ENCODE results near the gene C1QTNF2.
"Not testable (repeated sequence)": the region's sequence is repeated elsewhere in the genome, so short reads cannot be mapped to it uniquely, and the experiment has no call there.

C1QTNF2 gene

DNA sequence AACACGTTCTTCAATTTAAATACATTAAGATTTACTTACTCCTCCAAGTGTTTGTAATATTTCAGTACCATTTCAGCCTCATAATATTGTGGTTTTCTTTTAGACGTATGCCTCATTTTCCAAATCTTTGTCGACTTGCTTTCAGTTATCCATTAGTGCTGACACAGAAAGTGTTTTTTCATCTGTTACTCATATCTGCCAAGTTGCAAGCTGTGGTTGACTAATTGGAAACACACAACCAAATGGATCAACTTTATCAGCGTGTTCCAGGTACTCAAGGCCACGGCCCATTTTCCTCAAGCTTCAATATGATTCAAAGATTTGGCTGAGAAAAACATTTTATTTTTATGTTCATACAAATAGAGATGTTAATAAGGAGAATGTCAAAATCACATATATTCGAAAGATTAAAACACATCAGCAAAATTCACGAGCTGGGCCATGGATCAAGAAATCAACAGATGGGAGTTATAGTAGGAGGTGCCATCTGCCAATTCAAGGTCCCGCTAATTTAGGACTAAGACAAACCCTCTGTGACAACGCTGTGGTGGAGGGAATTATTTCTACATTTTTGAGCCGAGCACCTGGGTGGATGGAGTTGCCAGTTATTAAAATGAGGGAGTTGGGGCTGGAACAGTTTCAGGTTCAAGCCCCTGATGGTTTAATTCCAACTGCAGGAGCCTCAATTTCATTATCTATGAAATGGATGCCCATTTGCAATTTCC, 30.9 kb downstream of the C1QTNF2 start:
- no peak for FAIRE-seq

DNA sequence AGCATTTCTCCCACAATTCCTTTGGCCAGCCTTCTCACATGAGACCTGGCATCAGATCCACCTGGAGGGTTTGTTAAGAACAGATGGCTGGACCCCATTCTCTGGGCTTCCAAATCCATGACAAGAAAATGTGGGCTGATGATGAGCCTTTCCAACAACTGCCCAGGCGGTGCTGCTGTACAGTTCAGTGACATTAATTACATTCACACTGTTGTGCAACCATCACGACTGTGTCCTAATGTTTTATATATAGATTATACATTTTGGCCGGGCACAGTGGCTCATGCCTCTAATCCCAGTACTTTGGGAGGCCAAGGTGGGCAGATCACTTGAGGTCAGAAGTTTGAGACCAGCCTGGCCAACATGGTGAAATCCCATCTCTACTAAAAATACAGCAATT, 35.7 kb downstream of the C1QTNF2 start:
- FAIRE-seq, result not testable (repeated sequence)

DNA sequence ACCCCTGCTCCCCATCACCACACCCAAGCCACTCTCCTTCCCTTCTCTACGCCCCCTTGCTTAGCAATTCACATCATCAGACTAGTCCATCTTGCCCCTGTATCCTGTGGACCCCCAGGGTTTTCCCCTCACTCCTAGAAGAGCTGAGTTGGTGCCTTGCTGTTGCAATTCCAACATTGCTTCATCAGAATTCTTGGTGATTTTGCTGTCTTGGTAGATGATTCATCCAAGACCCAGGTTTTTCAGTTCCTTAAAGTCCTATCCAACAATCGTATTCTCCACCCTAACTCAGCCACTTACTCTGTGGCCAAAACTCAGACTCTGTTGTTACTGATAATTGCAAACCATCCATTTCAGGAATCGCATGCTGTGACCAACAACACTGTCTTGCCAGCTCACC, 36.7 kb downstream of the C1QTNF2 start:
- no peak for FAIRE-seq

DNA sequence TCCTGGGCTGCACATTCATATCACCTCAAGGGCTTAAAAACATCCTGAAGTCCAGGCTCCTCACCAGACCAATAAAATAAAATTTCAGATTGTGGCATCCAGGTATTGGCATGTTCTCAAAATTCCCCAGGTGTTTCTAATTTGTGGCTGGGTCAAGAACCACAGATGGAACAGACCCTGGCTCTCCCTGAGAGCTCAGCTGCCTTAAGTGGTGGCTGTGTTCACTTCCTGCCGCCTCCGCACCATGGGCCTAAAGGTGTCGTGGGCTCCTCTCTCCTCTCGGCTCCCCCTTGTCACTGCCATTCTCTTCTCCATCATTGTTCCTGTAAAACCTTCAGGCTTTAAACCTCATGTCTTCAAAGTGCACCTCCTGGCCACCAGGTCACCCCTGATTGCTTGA, 40.2 kb downstream of the C1QTNF2 start:
- no peak for FAIRE-seq

DNA sequence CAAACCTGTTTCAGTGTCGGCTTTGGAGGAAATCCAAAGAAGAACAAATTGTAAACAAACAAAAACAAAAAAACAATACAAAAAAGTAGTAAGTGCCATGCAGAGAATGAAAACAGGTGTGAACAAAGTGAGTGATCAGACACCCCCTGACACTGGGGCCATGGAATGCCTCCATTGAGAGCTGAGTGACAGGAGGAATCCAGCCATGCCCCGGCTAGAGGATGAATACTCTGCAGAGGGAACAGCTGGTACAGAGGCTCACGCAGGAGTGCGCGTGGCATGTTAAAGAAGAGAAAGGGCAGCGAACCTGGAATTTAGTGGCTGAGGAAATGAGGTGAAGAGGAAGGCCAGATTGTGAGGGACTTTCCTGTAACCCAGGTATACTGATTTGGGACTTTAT, 42.6 kb downstream of the C1QTNF2 start:
- no peak for FAIRE-seq

DNA sequence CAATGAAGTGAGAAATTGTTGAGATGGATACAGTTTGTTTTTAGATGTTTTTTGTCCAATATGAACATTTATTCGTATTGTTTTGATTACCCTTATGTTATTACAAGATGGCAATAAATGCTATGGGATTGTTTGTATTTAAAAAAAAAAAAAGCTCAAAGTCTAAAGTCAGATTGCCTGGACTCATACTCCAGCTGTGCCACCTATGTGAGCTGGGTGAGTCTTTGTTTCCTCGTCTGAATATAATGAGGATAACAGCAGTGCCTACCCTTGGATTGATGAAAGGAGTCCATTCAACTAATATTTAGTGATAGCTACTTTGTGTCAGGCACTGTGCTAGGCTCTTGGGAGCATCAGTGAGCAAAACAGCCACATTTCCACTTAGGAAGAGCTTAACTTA, 43.4 kb downstream of the C1QTNF2 start:
- FAIRE-seq, result no peak

DNA sequence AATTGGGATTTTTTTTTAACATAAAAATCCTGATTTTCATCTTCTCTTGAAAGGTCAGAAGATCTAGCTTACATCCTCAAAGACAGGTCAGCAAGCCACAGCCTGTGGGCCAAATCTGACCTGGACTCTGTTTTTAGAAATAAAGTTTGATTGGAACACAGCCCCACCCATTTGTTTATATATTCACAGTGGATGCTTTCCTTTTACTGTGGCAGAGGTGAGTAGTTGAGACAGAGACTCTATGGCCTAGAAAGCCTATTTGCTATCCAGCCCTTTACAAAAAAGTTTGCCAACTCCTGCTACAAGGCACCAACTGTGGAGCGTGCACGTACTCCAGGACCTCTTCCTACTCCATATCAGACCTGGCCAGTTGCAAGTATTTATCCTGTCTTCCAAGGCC, 44.7 kb downstream of the C1QTNF2 start:
- no peak for FAIRE-seq

DNA sequence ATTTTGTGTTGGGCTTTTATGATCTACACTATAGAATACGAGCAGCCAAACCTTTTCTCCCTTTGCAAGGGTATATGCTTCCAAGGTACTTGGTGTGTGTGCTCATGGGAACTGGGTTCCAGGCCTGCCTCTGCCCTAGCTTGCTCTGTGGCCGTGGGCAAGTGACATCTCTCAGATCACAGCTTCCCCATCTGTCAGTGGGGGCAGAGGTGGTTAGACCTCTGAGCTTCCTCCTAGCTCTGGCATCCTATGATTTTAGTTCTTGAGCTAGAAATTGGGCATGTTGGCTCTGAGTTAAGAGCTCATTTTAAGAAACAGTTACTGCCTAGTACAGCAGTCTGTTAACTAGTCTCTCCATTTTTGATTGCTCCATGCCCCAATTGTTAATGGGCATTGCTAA, 45.5 kb downstream of the C1QTNF2 start:
- no peak for FAIRE-seq

DNA sequence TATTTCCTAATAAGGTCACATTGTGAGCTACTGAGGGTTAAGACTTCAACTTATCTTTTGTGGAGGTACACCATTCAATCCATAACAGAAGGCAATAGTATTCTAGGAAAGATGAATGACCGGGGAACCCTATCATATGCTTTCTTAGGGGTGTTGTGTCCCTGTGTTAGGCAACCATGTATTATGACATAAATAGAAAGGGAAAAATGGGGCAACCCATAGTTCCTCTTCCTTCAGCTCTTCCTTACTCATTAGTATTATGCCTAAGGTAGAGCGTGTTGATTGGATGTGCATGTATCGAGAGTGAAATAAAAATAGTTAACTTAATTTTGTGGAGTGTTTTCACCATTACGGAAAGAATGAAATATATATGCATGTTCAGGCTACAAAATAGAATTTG, 52.0 kb downstream of the C1QTNF2 start:
- FAIRE-seq, result no peak

DNA sequence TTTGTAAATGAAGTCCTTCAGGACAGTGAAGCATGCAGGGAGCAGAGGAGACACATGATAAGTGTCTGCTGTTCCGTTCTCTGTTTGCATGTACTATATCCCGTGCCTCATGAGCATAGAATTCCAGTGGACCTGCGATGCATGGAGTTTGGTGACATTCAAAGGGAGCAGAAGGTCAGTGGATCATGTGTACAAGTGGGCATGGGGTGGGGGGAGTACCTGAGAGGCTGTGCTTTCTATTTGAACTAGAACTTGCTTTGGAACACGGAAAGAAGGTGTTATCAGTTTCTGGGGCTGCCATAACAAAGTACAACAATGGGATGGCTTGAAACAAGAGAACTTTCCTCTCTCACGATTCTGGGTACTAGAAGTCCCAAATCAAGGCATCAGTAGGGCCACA, 53.0 kb downstream of the C1QTNF2 start:
- FAIRE-seq, result no peak

DNA sequence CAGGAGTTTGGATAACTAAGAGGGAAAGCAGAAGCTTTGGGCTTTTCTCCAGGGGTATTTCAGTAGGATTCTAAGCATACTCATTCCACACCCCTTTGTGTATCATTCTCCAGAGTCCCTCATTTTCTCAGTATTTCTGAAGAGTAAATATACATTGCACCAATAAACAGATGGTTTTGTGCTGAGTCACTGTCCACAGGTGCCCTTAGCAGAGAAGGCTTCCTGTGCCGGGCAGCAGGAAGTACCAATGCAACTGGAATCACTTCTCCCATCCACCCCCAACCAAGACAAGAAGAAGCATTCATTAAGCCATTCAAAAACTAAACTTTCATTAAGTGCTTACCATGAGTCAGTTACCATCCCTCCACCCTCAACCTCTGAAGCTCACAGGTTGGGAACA, 54.5 kb downstream of the C1QTNF2 start:
- FAIRE-seq, result no peak

DNA sequence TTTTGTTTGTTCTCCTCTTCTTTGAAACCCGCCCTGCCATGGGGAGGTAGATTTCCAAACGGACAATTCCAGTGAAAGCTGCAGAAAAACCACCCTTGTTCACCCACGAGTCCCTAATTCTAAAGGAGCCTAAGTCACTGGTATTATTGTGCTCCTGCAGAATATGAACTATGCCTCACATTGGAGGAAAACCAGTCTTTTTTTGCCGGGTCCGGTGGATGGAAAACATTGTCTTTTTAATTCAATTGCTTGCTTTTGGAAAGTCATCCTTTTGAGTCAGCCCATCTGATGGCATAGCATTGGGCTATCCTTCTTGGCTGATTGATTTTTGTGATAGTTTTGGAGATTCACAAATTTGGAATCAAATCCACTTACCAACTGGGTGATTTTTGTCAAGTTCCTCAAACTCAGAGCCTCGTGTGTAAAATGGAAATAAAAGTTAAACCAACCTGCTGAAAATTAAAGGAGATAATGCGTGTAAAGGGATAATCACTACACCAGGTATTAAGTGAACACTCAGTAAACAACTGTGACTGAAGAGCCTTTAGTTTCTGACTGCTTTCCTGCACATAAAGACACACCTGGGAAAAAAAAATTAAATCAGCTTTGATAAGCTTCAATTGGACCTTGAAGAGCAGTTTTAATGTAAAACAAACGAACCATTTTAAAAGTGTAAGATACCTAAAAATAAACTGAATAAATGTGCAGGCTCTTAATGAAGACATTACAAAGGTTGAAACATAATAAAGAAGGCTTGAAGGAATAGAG, 57.3 kb downstream of the C1QTNF2 start:
- no peak for FAIRE-seq

DNA sequence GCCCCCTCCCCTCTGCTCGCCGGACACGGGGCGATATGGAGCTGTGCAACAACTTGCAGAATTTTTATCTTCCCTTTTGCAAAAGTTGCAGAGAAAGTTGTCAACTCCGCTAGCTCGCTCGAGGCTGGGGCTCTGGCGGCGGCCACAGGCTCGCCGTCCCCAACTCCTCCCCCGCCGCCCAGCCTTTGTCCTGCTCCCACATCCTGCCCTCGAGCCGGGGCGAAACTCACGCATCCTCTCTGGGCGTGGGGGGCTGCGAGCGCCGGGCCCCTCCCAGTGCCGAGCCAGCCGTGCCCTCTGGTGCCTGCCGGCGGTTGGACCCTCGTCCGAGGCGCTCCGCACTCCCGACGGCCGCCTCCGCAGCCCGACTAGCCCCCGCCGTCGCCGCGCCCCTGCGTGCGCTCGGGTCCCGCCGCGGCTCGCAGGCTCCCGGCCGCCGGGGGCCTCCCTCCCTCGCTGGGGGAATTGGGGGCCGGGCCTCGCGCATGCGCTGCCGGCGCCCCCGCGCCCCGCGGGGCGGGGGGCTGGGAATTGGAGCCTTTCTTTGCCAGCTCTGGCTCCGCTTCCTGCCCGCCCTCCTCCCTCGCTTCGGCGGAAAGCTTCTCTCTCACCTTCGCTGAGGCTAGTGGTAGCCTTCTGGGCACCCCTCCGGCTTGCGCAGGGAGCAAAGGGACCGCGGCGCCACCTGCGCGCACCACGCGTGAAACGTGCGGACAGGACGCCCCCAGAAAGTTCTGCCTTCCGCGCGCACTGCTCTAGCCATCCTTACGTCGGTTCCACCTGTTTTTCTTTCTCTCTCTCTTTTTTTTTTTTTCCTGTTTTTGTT, 58.1 kb downstream of the C1QTNF2 start, which contains the start of gene CCNJL:
TSS of gene CCNJL (minus strand) at position 431 of the 826 bp plus-strand sequence. CDS start 641 bp downstream, outside the sequence.
- FAIRE-seq, result no peak

DNA sequence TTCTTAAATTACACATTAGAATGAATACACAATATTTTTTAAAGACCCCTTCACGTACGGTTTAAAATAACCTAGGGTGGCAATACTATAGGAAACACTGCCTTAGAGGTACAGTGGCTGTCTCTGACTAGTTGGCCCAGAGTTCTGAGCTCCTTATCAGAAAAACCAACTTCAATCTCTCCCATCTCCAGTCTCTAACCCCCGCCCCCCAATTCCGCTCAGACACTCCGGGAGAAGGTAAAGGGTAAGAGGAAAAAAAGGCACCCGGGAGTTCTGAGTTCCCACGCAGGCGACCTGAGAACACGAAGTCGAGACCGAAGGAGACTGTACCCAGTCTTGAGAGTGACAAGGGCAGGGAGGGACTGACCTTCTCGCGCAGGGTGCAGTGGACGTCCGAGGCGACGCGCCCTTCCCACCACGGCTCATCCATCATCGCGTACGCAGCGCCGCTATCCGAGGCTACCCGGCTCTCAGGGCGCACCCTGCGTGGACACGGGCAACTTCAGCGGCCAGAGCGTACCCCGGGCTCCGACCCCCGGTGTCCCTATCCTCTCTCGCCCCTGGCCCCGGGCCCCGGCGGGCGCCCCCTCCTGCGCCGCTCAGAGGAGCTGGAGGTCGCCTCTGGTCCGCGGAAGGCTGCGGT, 58.8 kb downstream of the C1QTNF2 start:
- no peak for FAIRE-seq

DNA sequence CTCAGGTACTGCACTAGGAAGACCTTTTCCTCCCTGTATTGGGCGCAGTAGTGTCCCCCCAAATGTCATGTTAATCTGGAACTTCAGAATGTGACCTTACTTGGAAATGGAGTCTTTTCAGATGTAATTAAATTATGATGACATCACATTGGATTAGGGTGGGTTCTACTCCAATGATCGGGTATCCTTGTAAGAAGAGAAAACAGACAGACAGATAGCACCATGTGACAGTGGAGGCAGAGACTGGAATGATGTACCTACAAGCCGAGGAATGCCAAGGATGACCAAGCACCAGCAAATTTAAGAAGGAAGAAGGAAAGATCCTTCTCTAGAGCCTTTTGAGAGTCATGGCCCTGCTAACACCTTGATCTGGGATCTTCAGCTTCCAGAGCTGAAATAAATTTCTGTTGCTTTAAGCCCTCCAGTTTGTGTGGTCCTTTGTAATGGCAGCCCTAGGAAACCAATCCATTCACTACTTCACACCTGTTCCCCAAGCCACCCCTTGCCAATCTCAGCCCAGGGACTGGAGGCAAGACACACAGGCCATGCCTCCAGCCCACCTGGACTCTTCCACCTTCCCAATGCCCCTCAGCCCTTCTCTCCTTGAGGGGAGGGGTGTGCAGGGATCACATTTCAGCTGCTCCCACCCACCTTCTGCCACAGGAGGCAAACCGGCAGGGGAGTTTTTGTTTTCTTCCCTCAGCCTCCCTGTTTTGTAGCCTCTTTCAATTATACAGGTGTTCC, 59.7 kb downstream of the C1QTNF2 start:
- no peak for FAIRE-seq

DNA sequence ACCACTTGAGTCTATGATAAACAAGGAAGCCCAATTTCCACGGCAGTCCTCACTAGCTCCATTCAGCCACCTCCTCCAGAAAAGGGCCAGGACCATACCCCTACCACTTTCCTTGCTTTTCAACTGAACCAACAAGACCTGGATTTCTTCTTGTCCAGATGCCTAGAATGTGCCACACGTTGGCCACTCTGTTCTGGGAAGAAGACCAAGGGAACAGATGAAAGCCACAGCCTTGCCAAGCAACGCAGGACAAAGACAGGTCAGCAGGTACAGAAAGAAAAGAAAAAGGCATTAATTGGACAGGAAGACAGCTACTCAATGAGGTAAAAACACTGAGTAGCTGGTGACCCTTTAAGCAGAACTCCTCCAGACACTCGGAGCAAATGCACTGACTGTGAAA, 60.3 kb downstream of the C1QTNF2 start:
- no peak for FAIRE-seq

DNA sequence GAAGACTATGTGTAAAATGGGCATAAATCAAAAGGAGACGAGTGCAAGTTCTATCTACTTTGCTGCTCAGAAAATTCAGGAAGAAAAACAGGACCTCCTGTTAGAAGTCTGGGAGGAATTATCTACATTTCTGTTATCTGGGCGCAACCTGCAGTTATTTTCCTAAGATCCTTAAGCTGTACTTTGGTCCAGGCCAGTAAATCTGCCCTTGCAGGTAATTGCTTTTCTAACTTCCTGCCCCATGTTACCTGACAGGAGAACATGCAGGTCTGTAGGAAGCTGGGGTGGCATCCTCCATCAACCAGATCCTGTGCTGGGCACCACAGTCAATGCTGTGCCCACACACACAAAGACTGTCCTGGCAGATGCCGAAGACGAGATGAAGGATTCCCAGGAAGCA, 63.7 kb downstream of the C1QTNF2 start:
- FAIRE-seq, result no peak

DNA sequence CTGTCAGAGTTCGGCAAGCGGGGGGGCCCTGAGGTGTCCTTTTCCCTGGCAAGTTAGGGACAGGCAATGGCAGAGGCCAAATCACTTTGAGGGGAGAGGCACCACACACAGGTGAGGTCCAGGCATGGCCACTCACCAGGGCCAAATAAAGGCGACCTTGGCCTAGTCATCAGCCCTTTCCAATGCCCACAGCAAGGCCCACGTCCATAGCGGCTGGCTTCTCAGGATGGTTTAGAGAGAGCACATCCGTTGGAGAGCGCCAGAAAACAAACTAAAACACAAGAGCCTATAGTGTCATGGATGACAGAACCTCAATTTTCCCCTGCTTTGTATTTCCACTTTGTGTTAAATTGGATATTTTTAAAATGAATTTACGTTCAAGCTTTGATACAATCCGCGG, 65.1 kb downstream of the C1QTNF2 start:
- no peak for FAIRE-seq

DNA sequence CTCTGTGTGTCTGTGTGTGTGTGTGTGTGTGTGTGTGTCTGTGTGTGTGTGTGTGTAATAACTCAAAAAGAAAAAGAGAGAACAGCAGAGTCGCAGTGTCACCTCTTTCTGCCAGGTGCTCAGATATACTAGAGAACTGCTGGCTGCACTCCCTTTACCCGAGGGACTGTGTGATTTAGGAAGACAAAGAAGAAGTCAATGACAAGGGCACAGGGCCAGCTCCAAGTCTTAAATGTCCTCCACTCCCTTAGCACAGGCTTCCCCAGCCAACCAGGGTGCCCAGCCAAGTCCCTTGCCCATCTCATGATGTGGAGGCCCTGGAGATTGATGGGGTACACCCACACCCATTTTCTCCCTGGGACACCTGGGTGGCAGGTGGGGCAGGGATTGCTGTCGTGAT, 66.7 kb downstream of the C1QTNF2 start:
- FAIRE-seq, result no peak

DNA sequence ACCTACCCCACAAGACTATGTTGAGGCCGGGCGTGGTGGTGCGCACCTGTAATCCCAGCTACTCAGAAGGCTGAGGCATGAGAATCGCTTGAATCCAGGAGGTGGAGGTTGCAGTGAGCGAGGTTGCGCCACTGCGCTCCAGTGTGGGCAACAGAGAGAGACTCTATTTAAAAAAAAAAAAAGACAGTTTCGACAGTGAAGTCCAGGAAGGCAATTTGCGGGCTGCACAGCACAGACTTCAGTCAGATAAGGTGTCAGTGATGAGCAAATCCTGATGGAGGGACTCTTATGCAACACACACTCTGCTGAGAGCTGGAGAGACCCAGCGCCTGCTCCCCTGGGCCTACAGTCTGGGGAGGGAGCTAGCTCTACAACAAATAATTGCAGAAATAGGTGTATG, 72.2 kb downstream of the C1QTNF2 start:
- no peak for FAIRE-seq

DNA sequence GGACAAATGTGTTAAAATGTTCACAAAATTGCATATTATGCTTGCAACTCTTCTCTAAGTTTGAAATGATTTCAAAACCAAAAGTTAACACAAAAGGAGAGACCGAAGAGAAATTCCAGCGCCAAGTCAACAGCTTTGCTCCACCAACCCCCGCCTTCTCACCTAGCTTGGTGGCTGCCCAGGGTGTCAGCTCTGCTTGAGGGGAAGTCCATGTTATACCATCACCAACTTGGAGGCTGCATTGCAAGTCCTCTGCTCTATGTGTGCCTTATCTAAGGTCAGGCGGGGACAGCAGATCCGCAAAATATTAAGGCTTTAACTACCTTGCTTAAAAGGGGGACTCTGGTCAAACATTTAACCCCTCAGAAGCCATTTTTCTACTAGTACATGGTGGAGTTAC, 72.7 kb downstream of the C1QTNF2 start:
- FAIRE-seq, result no peak

All from A204.1 (cell line).